Hypothalamus (tissue), 51 donors: ENCODE data around the gene SPAG8.

Experiments used
- DNase-seq, 51 donors: peaks; one replicate each; lab custom pipeline; 2025; lab: John Stamatoyannopoulos, UW

SPAG8 gene

GRCh38 chr9:35813434-35814105 is 1.5 kb upstream of the SPAG8 start:
- no peak for DNase-seq

- DNase-seq = peak in 22 of 51 donors; percentile 23 to 63 (median 42)
These were observed 559 bp downstream of the SPAG8 start for GRCh38 chr9:35811381-35812024.

GRCh38 chr9:35810122-35810521 is 1.9 kb downstream of the SPAG8 start:
- no peak for DNase-seq

GRCh38 chr9:35808433-35808832 is 3.6 kb downstream of the SPAG8 start:
- no peak for DNase-seq

GRCh38 chr9:35806101-35806500 is 6.0 kb downstream of the SPAG8 start:
- no peak for DNase-seq

- DNase-seq = no peak
These were observed 10.5 kb downstream of the SPAG8 start for GRCh38 chr9:35801328-35802128.

GRCh38 chr9:35800530-35800929 is 11.5 kb downstream of the SPAG8 start:
- DNase-seq = no peak

- peak in 1 of 51 donors; percentile 66 for DNase-seq
These were observed 13.2 kb downstream of the SPAG8 start for GRCh38 chr9:35798658-35799374.

- DNase-seq = no peak
These were observed 14.6 kb downstream of the SPAG8 start for GRCh38 chr9:35797311-35798109.

GRCh38 chr9:35795695-35796094 is 16.4 kb downstream of the SPAG8 start:
- DNase-seq = no peak

- DNase-seq = no peak
These were observed 18.6 kb downstream of the SPAG8 start for GRCh38 chr9:35793461-35793860.

GRCh38 chr9:35792826-35793225 is 19.2 kb downstream of the SPAG8 start:
- no peak for DNase-seq

- peak in 1 of 51 donors; percentile 8 for DNase-seq
These were observed 19.8 kb downstream of the SPAG8 start for GRCh38 chr9:35792024-35792813.

GRCh38 chr9:35791297-35791921 is 20.7 kb downstream of the SPAG8 start, which contains the start of gene NPR2:
Gene NPR2 (plus strand): TSS chr9:35791591. CDS start chr9:35792409, 818 bp downstream.
- peak in 13 of 51 donors; percentile 12 to 47 (median 32) for DNase-seq

GRCh38 chr9:35790385-35791296 is 21.4 kb downstream of the SPAG8 start:
- peak in 41 of 51 donors; percentile 11 to 77 (median 46) for DNase-seq

GRCh38 chr9:35790025-35790384 is 22.1 kb downstream of the SPAG8 start:
- DNase-seq = no peak

- no peak for DNase-seq
These were observed 22.5 kb downstream of the SPAG8 start for GRCh38 chr9:35789541-35789940.

GRCh38 chr9:35783418-35783817 is 28.6 kb downstream of the SPAG8 start:
- DNase-seq = no peak
